Hematopoietic multipotent progenitor cell (in vitro differentiated cells): Measurements from ENCODE around the gene ASAH2. TPM values are rescaled to one million over a fixed set of nuclear protein-coding genes. Genes with fewer than 3 reads are reported as not detected.

ENCODE experiments used
- DNase-seq, 3 donors: peaks; one replicate each; pipeline ENCODE4 v3.0.0-alpha.2; 2011 to 2015; ENCODE audit warnings: low read depth in 2 of 3, low spot score in 2 of 3
- total RNA-seq: library from RNA; depleted of rRNA; stranded (reverse); fragments of >200 nt; gene quantifications from one replicate; pipeline ENCODE4 v1.2.3, GENCODE V29; 2012

The ASAH2 gene
- total RNA-seq, 1 donor, result under 0.01 TPM

GRCh38 chr10:50211670-50212069 is 39.6 kb downstream of the ASAH2 start:
- no peak for DNase-seq

GRCh38 chr10:50210876-50211275 is 40.4 kb downstream of the ASAH2 start:
- no peak for DNase-seq

Other genes starting within 250 kb of the ASAH2 start
- 16.4 TPM for gene WASHC2A, start 183.6 kb downstream of the ASAH2 start, total RNA-seq